HEK293T (cell line): ENCODE results near the gene HSPBP1.

Experiments
- BHLHE40 ChIP-seq: fragments of 450-650 bp; IDR thresholded peaks from 2 replicates; pipeline ENCODE4 v1.6.1; 2016; ENCODE audit warnings: mild to moderate bottlenecking, moderate library complexity, borderline replicate concordance
- FOXA1 ChIP-seq: fragments of 450-650 bp; IDR thresholded peaks from 2 replicates; pipeline ENCODE4 v1.6.1; 2016; ENCODE audit warnings: mild to moderate bottlenecking
- FOXK2 ChIP-seq: fragments of 450-650 bp; IDR thresholded peaks from 2 replicates; pipeline ENCODE4 v1.6.1; 2016; ENCODE audit warnings: mild to moderate bottlenecking
- FOXM1 ChIP-seq: fragments of 450-650 bp; IDR thresholded peaks from 2 replicates; pipeline ENCODE4 v1.6.1; 2017; ENCODE audit warnings: mild to moderate bottlenecking, borderline replicate concordance
- SP1 ChIP-seq: fragments of 450-650 bp; IDR thresholded peaks from 2 replicates; pipeline ENCODE4 v1.6.1; 2017

DNA sequence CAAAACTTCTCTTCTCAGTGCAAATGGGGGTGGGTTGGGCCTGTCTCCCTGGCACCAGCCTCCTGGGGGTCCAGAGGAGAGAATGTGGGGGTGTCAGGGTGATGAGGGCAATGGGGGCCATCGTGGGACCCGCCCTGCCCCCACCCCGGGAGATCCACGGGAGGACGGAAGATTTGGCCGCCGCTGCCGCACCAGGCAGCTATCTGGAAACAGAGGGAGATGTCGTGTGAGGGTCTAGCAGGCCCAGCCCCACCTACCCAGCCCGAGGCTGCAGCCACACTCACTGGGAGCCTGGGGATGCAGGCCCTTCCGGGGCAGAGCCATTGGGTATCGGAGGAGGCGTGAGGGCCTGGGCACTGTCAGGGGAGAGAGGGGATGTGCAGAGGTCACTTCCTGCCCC, 49.6 kb downstream of the HSPBP1 start:
- TF ChIP-seq BHLHE40 (no peak), FOXA1 (no peak), FOXK2 (no peak), SP1 (no peak), FOXM1 (no peak)
